Osteoblast (primary cell): ENCODE results near the gene ZDHHC11. TPM values are rescaled to one million over a fixed set of nuclear protein-coding genes. Genes with fewer than 3 reads are reported as not detected.

Source experiments
- DNase-seq: peaks from one replicate; pipeline ENCODE4 v3.0.0; 2011; ENCODE audit warnings: low spot score, mixed read lengths; ENCODE audit not compliant: insufficient read length; ENCODE audit errors: missing footprints
- H2AFZ ChIP-seq: 2 replicates; pipeline ENCODE4 v1.6.0; 2011; ENCODE audit warnings: mild to moderate bottlenecking, low read length
- H3K27ac ChIP-seq: 2 replicates; pipeline ENCODE4 v1.5.1; 2011; ENCODE audit warnings: mild to moderate bottlenecking, low read depth, low read length, moderate library complexity
- H3K27me3 ChIP-seq: 2 replicates; pipeline ENCODE4 v1.6.0; 2012; ENCODE audit warnings: mild to moderate bottlenecking, control low read depth, inconsistent platforms, low read length, moderate library complexity; ENCODE audit not compliant: insufficient read depth
- H3K36me3 ChIP-seq: 2 replicates; pipeline ENCODE4 v1.5.1; 2011; ENCODE audit warnings: mild to moderate bottlenecking, low read length, control low read depth, moderate library complexity; ENCODE audit not compliant: insufficient read depth
- H3K4me1 ChIP-seq: 2 replicates; pipeline ENCODE4 v1.5.1; 2011; ENCODE audit warnings: mild to moderate bottlenecking, low read length, control low read depth, moderate library complexity; ENCODE audit not compliant: insufficient read depth
- H3K4me2 ChIP-seq: 2 replicates; pipeline ENCODE4 v1.6.0; 2011; ENCODE audit warnings: mild to moderate bottlenecking, low read length; ENCODE audit not compliant: insufficient read depth
- H3K4me3 ChIP-seq: fragments of 200-600 bp; sonication (generic); 3 replicates; pipeline ENCODE4 v1.5.1; 2012; ENCODE audit warnings: mild to moderate bottlenecking, low read length, inconsistent platforms; ENCODE audit not compliant: insufficient read depth
- H3K79me2 ChIP-seq: 2 replicates; pipeline ENCODE4 v1.6.0; 2012; ENCODE audit warnings: mild to moderate bottlenecking, low read length, control low read depth, inconsistent platforms; ENCODE audit not compliant: insufficient read depth
- H3K9me3 ChIP-seq: 2 replicates; pipeline ENCODE4 v1.5.1; 2011; ENCODE audit warnings: low read depth, low read length, control low read depth
- H4K20me1 ChIP-seq: 2 replicates; pipeline ENCODE4 v1.6.0; 2012; ENCODE audit warnings: mild to moderate bottlenecking, low read length, control low read depth; ENCODE audit not compliant: insufficient read depth
- CTCF ChIP-seq: IDR thresholded peaks from 2 replicates; pipeline ENCODE4 v1.5.1; 2011; ENCODE audit warnings: mild to moderate bottlenecking, low read depth, low read length, moderate library complexity; ENCODE audit errors: extremely low read depth
- total RNA-seq: library from RNA; depleted of rRNA; stranded (reverse); fragments of >200 nt; gene quantifications from 2 replicates; pipeline ENCODE4 v1.2.3, GENCODE V29; 2012

ZDHHC11 gene
- 1.2 and 1.8 TPM in 2 replicates for total RNA-seq

- H3K36me3 ChIP-seq = no peaks in the 10 kb centered on the region
- H3K9me3 ChIP-seq = no peaks in the 10 kb centered on the region
- H3K27me3 ChIP-seq = peaks cover 5% of the 10 kb centered on the region
- no peak for TF ChIP-seq CTCF
- H3K4me2 ChIP-seq = no peak within 1 kb of the TSS
- H2AFZ ChIP-seq = no peak within 1 kb of the TSS
- DNase-seq = peak; percentile 68
- no peak within 1 kb of the TSS for H3K4me3 ChIP-seq
- H3K4me1 ChIP-seq = no peaks in the 10 kb centered on the region
- no peaks in the 10 kb centered on the region for H4K20me1 ChIP-seq
- H3K27ac ChIP-seq = no peak within 1 kb of the TSS
- no peaks in the 10 kb centered on the region for H3K79me2 ChIP-seq
Observed at GRCh38 chr5:850511-851006, at the start of gene ZDHHC11. Gene ZDHHC11 (minus strand): TSS chr5:850986. CDS start chr5:850602, 384 bp downstream.

- no peak overlapping the region for H2AFZ ChIP-seq
- H3K4me3 ChIP-seq = peak overlapping the region; percentile 88
- peaks cover 5% of the 10 kb centered on the region for H4K20me1 ChIP-seq
- peaks cover 55% of the 10 kb centered on the region for H3K79me2 ChIP-seq
- no peaks in the 10 kb centered on the region for H3K27me3 ChIP-seq
- peak overlapping the region; percentile 89 for H3K4me2 ChIP-seq
- peak; percentile 54 for DNase-seq
- H3K36me3 ChIP-seq = peaks cover 24% of the 10 kb centered on the region
- H3K4me1 ChIP-seq = peaks cover 22% of the 10 kb centered on the region
- H3K27ac ChIP-seq = peak overlapping the region; percentile 41
- H3K9me3 ChIP-seq = no peaks in the 10 kb centered on the region
- no peak for TF ChIP-seq CTCF
Observed at GRCh38 chr5:893711-894110, 42.9 kb upstream of the ZDHHC11 start.

- Histone ChIP-seq H3K4me3 (peak overlapping the region; percentile 88), H3K4me1 (peaks cover 26% of the 10 kb centered on the region), H3K27me3 (no peaks in the 10 kb centered on the region), H2AFZ (peak overlapping the region; percentile 81), H3K36me3 (peaks cover 30% of the 10 kb centered on the region), H3K79me2 (peaks cover 55% of the 10 kb centered on the region), H3K27ac (peak overlapping the region; percentile 41), H3K9me3 (no peaks in the 10 kb centered on the region), H4K20me1 (peaks cover 5% of the 10 kb centered on the region), H3K4me2 (peak overlapping the region; percentile 89)
- no peak for TF ChIP-seq CTCF
- DNase-seq = peak; percentile 83
Observed at GRCh38 chr5:893137-893506, 42.3 kb upstream of the ZDHHC11 start.

GRCh38 chr5:892394-893136 is 41.8 kb upstream of the ZDHHC11 start, which contains the start of the genes BRD9 and TRIP13:
Gene BRD9 (minus strand): TSS chr5:892801. CDS start chr5:892657, 144 bp downstream.
Gene TRIP13 (plus strand): TSS chr5:892884. CDS start chr5:892999, 115 bp downstream.
- peak within 1 kb of the TSS; percentile 97 for H3K4me2 ChIP-seq
- H3K36me3 ChIP-seq = peaks cover 35% of the 10 kb centered on the region
- peak within 1 kb of the TSS; percentile 92 for H3K27ac ChIP-seq
- no peaks in the 10 kb centered on the region for H3K9me3 ChIP-seq
- peaks cover 5% of the 10 kb centered on the region for H4K20me1 ChIP-seq
- peak; percentile 100 for DNase-seq
- no peak for TF ChIP-seq CTCF
- no peaks in the 10 kb centered on the region for H3K27me3 ChIP-seq
- H2AFZ ChIP-seq = peak within 1 kb of the TSS; percentile 81
- peaks cover 59% of the 10 kb centered on the region for H3K79me2 ChIP-seq
- peak within 1 kb of the TSS; percentile 88 for H3K4me3 ChIP-seq
- peaks cover 26% of the 10 kb centered on the region for H3K4me1 ChIP-seq
